GM20431 (cell line): ENCODE measurements around the gene MRPS18B.
"Not testable (repeated sequence)": the region's sequence is repeated elsewhere in the genome, so short reads cannot be mapped to it uniquely, and the experiment has no call there.

ENCODE experiments used
- in situ Hi-C: fragments of 300-500 bp; cut with MseI, MboI; formaldehyde crosslinking; loops from one replicate; pipeline ENCODE4 v1.15.0; 2020; ENCODE audit warnings: low sequenced_read_pairs; ENCODE audit not compliant: unreplicated experiment

Gene MRPS18B

DNA sequence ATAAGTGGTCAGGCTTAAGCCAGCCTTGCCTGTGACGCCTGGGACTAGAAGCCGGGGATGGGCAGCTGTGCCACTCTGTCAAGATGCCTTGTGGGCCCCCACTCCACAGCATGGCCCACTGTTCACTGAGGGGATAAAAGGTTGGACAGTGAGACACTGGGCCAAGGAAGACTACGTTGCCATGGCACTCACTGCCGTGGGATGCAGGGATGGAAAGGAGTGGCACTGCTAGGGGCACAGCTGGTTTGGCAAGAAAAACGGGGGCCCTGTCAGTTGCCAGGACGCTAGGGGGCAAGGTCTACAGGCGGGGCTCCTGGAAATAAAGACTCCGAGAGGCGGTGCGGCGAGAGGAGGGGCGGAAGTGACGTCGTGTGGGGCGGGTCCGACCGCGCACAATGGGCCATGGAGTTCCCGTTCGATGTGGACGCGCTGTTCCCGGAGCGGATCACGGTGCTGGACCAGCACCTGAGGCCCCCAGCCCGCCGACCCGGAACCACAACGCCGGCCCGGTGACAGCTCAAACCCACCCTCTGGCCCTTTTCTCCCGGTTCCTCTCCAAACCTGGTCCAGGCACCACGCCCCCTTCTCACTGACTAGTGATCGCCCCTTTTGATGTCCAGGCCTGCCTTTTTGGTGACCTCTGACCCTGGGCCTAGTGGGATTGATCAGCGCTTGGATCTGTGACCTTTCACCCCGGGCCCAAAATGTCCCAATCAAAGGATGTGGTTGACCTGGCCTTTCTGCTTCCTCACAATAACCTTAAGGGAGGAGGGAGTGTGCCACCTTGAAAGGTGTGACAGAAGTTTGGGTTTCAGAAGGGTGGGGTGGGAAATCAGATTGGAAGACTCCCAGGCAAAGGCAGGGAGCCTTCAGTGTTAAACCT, 9.1 kb downstream of the MRPS18B start, which contains the start of gene ATAT1:
Gene ATAT1, plus strand, starts transcription at position 391 of the 883 bp plus-strand sequence.
- in situ Hi-C loops = no loop called here

- in situ Hi-C loops = no loop called here
These were observed 18.2 kb downstream of the MRPS18B start for GRCh38 chr6:30635834-30636233.

DNA sequence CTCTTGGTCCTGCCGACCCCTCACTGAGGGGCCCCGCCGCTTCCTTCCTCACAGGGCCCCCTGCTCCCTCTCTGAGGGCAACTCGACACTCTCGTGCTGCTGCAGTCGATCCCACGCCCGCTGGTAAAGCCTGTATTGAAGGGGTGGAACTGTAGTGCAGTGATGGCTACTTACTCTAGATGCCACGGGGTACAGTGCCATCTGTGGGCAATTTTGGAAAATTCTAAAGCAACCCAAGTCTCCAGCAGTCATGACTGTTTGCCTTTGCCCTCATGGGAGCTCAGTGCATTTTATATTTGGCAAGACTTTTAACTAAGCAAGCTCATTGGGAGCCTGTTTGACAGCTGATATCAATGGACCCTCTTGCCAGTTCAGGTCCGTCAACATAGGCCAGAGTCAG, 22.8 kb downstream of the MRPS18B start:
- in situ Hi-C loops = no loop called here

- in situ Hi-C loops = no loop called here
These were observed 23.4 kb downstream of the MRPS18B start for GRCh38 chr6:30641048-30641447.

DNA sequence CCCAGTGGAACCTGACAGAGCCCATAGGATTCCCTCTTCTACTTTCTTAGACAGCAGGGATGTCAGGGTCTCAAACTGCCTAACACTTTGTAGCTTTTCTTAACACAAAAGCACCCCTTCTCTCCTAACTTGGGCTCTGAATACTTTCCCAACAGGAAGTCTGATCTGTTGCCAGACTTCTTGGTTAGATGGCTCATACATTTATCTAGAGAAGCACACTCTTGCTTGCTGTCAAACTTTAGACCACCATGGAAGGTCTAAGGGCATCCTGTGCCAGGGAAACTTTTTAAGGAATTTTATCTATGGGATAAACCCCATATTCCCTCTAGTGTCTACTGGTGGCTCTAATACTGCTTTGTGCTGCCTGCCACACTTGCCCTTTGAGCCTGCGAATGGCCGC, 26.0 kb downstream of the MRPS18B start:
- in situ Hi-C loops = no loop called here

DNA sequence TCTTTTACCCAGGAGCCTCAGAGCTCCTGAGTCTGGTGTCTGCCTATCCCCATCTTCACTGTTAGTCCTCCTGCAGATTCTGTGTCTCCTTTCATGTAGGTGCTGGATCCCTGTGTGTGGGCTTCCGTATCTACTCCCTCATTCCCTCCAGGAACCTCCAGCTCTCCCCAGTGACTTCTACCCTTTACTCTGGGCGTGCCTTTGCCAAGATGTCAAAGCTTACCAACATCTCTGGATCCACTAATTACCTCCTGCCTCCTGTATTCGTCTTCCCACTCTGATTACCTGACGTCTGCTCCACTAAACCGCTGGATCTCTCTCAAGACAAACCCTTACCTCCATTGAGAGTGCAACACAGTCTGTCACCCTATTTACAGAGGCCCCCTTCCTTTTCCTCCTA, 27.1 kb downstream of the MRPS18B start:
- in situ Hi-C loops = no loop called here

DNA sequence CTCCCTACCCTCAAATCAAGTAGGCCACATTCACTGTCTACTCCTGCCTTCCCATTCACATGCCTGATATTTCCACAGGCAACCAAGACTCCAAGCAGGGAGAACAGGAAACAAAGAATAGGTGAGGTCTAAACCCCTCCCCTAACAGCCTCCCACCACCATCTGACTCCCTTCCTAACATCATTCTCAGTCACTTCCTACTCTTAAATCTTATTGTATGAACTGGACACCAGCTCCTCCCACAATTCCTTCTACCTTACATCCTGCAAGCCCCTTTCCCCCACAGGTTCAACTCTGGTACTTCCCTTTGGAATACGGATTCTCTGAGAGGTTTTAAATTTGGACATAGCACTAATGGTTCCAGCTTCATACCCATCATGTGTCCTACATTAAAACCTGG, 28.3 kb downstream of the MRPS18B start:
- in situ Hi-C loops = no loop called here

DNA sequence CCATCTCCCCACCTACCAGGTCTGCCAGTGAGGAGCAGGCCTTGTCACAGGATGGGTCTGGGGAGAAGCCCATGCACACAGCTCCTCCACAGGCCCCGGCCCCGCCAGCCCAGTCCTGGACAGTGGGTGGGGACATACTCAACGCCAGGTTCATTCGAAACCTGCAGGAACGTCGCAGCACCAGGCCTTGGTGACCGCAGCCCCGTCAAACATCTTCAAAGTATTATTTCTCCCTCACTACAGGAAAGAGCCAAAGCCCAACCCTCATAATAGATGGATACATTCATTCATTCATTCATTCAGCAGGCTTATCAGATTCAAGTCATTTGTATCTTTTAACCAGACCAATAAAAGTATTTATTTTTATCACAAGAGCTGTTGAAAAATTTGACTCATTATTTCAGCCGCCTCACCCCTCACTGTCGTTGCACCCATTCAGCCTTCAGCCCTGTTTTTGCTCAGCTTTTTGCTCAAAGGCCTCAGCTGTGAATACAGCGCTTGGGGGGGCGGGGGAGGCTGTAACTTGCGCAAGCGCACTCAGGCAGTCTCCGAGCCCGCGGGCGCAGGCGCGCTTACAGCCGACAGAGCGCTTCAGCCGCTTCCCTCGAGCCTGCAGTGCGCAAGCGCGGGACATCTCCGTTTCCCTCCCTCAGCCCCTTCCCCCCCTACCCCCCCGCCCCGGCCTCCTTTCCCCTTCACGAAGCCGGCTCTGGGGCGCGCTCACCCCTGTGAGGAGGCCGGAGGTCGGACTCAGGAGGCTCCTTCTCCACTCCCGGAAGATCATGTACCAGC, 29.0 kb downstream of the MRPS18B start, which contains the start of gene C6orf136:
Gene C6orf136, plus strand, starts transcription at position 684 of the 792 bp plus-strand sequence. Its CDS starts 99 bp downstream, at position 783.
- in situ Hi-C loops = no loop called here

- in situ Hi-C loops = no loop called here
These were observed 29.8 kb downstream of the MRPS18B start for GRCh38 chr6:30647242-30648116.

DNA sequence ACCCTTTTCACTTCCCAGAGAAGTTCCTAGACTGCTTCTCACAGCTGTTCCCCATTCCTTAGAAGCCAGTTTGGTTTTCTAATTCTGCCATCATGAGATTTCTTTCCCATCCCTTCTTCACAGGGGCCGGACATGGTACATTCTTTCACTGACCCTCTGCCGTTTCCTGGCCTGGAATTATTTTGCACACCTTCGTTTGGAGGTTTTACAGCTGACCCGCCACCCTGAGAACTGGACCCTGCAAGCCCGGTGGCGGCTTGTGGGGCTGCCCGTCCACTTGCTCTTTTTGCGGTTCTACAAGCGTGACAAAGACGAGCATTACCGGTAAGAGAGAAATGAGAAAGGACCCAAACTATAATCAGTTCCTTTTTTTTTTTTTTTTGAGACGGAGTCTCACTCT, 33.5 kb downstream of the MRPS18B start:
- in situ Hi-C loops = no loop called here

- in situ Hi-C loops = no loop called here
These were observed 37.4 kb downstream of the MRPS18B start for GRCh38 chr6:30654798-30655742.

GRCh38 chr6:30655743-30656094, 38.1 kb downstream of the MRPS18B start:
- in situ Hi-C loops = no loop called here

GRCh38 chr6:30656513-30656912, 38.9 kb downstream of the MRPS18B start:
- in situ Hi-C loops = no loop called here

GRCh38 chr6:30657454-30657853, 39.8 kb downstream of the MRPS18B start:
- in situ Hi-C loops = no loop called here

DNA sequence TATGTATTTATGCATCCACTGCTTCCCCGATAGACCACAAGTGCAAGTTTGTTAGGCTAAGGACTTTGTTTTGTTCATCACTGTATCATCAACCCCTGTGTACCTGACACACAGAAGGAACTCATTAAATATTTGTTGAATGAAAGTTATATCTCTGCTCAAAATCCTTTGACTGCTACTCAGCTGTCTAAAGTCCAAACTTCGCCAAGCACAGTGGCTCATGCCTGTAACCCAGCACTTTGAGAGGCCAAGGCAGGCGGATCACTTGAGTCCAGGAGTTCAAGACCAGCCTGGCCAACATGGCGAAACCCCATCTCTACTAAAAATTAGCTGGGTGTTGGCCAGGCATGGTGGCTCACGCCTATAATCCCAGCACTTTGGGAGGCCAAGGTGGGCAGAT, 40.3 kb downstream of the MRPS18B start:
- in situ Hi-C loops = not testable (repeated sequence)

GRCh38 chr6:30664994-30665767, 47.5 kb downstream of the MRPS18B start:
- in situ Hi-C loops = no loop called here

GRCh38 chr6:30666300-30666699, 48.7 kb downstream of the MRPS18B start:
- in situ Hi-C loops = not testable (repeated sequence)

- in situ Hi-C loops = no loop called here
These were observed 53.3 kb downstream of the MRPS18B start for GRCh38 chr6:30670760-30671527.
